K562 (cell line): Measurements from ENCODE around the gene SAP30BP. TPM values are rescaled to one million over a fixed set of nuclear protein-coding genes. Genes with fewer than 3 reads are reported as not detected.

Source experiments
- ATAC-seq: fragments of 200-7000 bp; cut with Tn5 transposase; 3 replicates; pipeline ENCODE4 v1.9.1; 2020; ENCODE audit warnings: moderate library complexity
- BruUV-seq: library from RNA; stranded (reverse); fragments of 400-500 nt; replicated peaks from 2 replicates; lab custom pipeline; 2021; lab: Mats Ljungman, UMichigan
- CTCF ChIA-PET: fragments of 300-600 bp; formaldehyde crosslinking; extraction: SDS; loops from one replicate; lab custom pipeline; 2021; ENCODE audit warnings: low intra/inter-chr PET ratio; lab: Yijun Ruan, JAX
- POLR2A ChIA-PET: fragments of 300-600, 350-650 bp; sonication (Branson Sonifier 250); formaldehyde crosslinking; extraction: SDS; loops from one replicate; lab custom pipeline; 2021; ENCODE audit warnings: antibody characterized with exemption, inconsistent platforms; lab: Yijun Ruan, JAX
- DNase-seq, 4 experiments: peaks; one replicate each; pipeline versions ENCODE4 v3.0.0 to v3.0.0-alpha.2; 2011 to 2018; ENCODE audit warnings: low spot score in 3 of 4, mixed read lengths in 3 of 4; ENCODE audit errors: extremely low read depth in 1 of 4
- FAIRE-seq: peaks from 2 replicates; lab custom pipeline; 2011; peaks lifted over from hg19 to GRCh38; lab: Jason Lieb, UNC
- H2AFZ ChIP-seq: 2 replicates; pipeline ENCODE4 v1.6.0; 2011; ENCODE audit warnings: low read depth, low read length, control low read depth, inconsistent platforms
- H3K27ac ChIP-seq: fragments of 200-600 bp; 3 replicates; pipeline ENCODE4 v1.8.0; 2011; ENCODE audit warnings: low read depth, mild to moderate bottlenecking, control low read depth, inconsistent platforms, low read length, moderate library complexity, mixed read lengths; ENCODE audit errors: extremely low read depth
- H3K27me3 ChIP-seq, 2 experiments: fragments of 300-600 bp in 1 of 2; 2 replicates in 1 of 2; 3 replicates in 1 of 2; pipeline versions ENCODE4 v1.6.0 to v1.8.0; 2011; ENCODE audit warnings: inconsistent platforms in 2 of 2, low read length in 2 of 2, mild to moderate bottlenecking in 1 of 2, mixed read lengths in 1 of 2, moderate library complexity in 1 of 2; ENCODE audit not compliant: control insufficient read depth in 2 of 2, insufficient read depth in 2 of 2
- H3K36me3 ChIP-seq: fragments of 300-600 bp; 3 replicates; pipeline ENCODE4 v1.8.0; 2011; ENCODE audit warnings: mild to moderate bottlenecking, low read length, inconsistent platforms; ENCODE audit not compliant: control insufficient read depth, insufficient read depth
- H3K4me1 ChIP-seq, 2 experiments: fragments of 200-600 bp in 1 of 2; replicated peaks in 1 of 2; 2 replicates in 1 of 2; 3 replicates in 1 of 2; pipeline versions ENCODE4 v1.5.1 to v1.8.0; 2011; ENCODE audit warnings: inconsistent platforms in 2 of 2, low read length in 2 of 2, mild to moderate bottlenecking in 1 of 2, mixed read lengths in 1 of 2, moderate library complexity in 1 of 2; ENCODE audit not compliant: control insufficient read depth in 2 of 2, insufficient read depth in 2 of 2
- H3K4me2 ChIP-seq: 2 replicates; pipeline ENCODE4 v1.6.1; 2011; ENCODE audit warnings: low read length, control low read depth, inconsistent platforms, mixed read lengths; ENCODE audit not compliant: insufficient read depth
- H3K4me3 ChIP-seq: fragments of 200-600 bp; sonication (generic), shearing (Covaris generic); 2 replicates; pipeline ENCODE4 v1.5.1; 2016; ENCODE audit warnings: control low read depth, inconsistent platforms
- H3K79me2 ChIP-seq: fragments of 200-600 bp; 3 replicates; pipeline ENCODE4 v1.8.0; 2011; ENCODE audit warnings: low read length, inconsistent platforms; ENCODE audit not compliant: control insufficient read depth, insufficient read depth
- H3K9ac ChIP-seq, 2 experiments: 2 replicates each; pipeline versions ENCODE4 v1.6.0 to v1.6.1; 2011; ENCODE audit warnings: low read depth in 2 of 2, low read length in 2 of 2, control low read depth in 1 of 2, inconsistent platforms in 1 of 2, mild to moderate bottlenecking in 1 of 2, mixed read lengths in 1 of 2; ENCODE audit not compliant: insufficient read depth in 1 of 2
- H3K9me1 ChIP-seq: one replicate; pipeline ENCODE4 v1.6.0; 2011; ENCODE audit warnings: inconsistent platforms, mild to moderate bottlenecking, low read length, moderate library complexity; ENCODE audit not compliant: control insufficient read depth, insufficient read depth
- H3K9me3 ChIP-seq: replicated peaks from 2 replicates; pipeline ENCODE4 v1.5.1; 2011; ENCODE audit warnings: low read depth, low read length, inconsistent platforms; ENCODE audit not compliant: control insufficient read depth, insufficient read depth
- H4K20me1 ChIP-seq: replicated peaks from 2 replicates; pipeline ENCODE4 v1.6.1; 2011; ENCODE audit warnings: low read length, inconsistent platforms, mixed read lengths; ENCODE audit not compliant: control insufficient read depth, insufficient read depth
- CC2D1A ChIP-seq: fragments of 450-650 bp; IDR thresholded peaks from 2 replicates; pipeline ENCODE4 v1.6.1; 2017; ENCODE audit warnings: mild to moderate bottlenecking
- DPF2 ChIP-seq: fragments of 450-650 bp; IDR thresholded peaks from 2 replicates; pipeline ENCODE4 v1.6.1; 2016
- MBD2 ChIP-seq: sonication (generic); IDR thresholded peaks from 2 replicates; pipeline ENCODE4 v1.6.1; 2016; ENCODE audit warnings: low read depth, borderline replicate concordance
- SP2 ChIP-seq: IDR thresholded peaks from 2 replicates; pipeline ENCODE4 v1.6.1; 2011; ENCODE audit warnings: mild to moderate bottlenecking, low read depth, low read length, moderate library complexity; ENCODE audit not compliant: poor library complexity, severe bottlenecking; ENCODE audit errors: extremely low read depth
- SREBF2 ChIP-seq: sonication (generic); formaldehyde crosslinking; IDR thresholded peaks from 2 replicates; pipeline ENCODE4 v1.4.0; 2020; ENCODE audit warnings: mild to moderate bottlenecking, missing genetic modification reagents
- ZKSCAN1 ChIP-seq: fragments of 150-350 bp; IDR thresholded peaks from 2 replicates; pipeline ENCODE4 v1.6.1; 2016; ENCODE audit warnings: low read depth, low read length
- WGBS: fragments of 100-300 bp; shearing (Covaris generic); methylation state at CpG from one replicate; pipeline ENCODE4 v1.1.6; 2016; ENCODE audit warnings: low coverage, mixed read lengths; ENCODE audit not compliant: insufficient coverage; ENCODE audit errors: missing lambda C conversion rate; 5-methylcytosine and 5-hydroxymethylcytosine counted together
- in situ Hi-C: fragments of 300-500 bp; cut with MboI; formaldehyde crosslinking; loops from 4 replicates; pipeline ENCODE4 v1.15.0; 2018; ENCODE audit warnings: inconsistent platforms, mixed read lengths
- intact Hi-C: fragments of 100-400 bp; cut with micrococcal nuclease; formaldehyde crosslinking; loops from 2 replicates; pipeline ENCODE4 v1.14.2; 2022
- polyA plus RNA-seq, 8 experiments: library from polyadenylated mRNA; depleted of rRNA in 4 of 8; stranded (reverse) in 5 of 8; unstranded in 3 of 8; fragments of >200 nt; fragmentation: Nextera tagmentation in 2 of 8; fragmentation: Illumina TruSeq in 1 of 8; extraction: Ambion mirVana in 2 of 8; extraction: Trizol in 1 of 8; gene quantifications; 2 replicates each; pipeline versions ENCODE4 v1.2.1 to v1.2.3, GENCODE V29; 2011 to 2014; ENCODE audit warnings: inconsistent platforms in 1 of 8, missing spikeins in 1 of 8
- total RNA-seq, 7 experiments: library from RNA; depleted of rRNA in 6 of 7; stranded (reverse); fragments of >200 nt in 6 of 7; fragmentation: Illumina TruSeq in 2 of 7; extraction: Trizol in 2 of 7; gene quantifications; 2 replicates each; pipeline versions ENCODE4 v1.2.1 to v1.2.3, GENCODE V29; 2011 to 2021; ENCODE audit warnings: low replicate concordance in 1 of 7
- TF ChIP-seq, protein P1 (sequence below): fragments of 450-650 bp; IDR thresholded peaks from 2 replicates; pipeline ENCODE4 v1.6.1; 2016; ENCODE audit warnings: missing biosample characterization, missing genetic modification characterization

SAP30BP gene
- total and polyA plus RNA-seq, 9 of the 15 experiments (the other 6 are each of a cell fraction or from before 2014, with no cell fraction given) = 45.3 to 154 (median 71.7) TPM

DNA sequence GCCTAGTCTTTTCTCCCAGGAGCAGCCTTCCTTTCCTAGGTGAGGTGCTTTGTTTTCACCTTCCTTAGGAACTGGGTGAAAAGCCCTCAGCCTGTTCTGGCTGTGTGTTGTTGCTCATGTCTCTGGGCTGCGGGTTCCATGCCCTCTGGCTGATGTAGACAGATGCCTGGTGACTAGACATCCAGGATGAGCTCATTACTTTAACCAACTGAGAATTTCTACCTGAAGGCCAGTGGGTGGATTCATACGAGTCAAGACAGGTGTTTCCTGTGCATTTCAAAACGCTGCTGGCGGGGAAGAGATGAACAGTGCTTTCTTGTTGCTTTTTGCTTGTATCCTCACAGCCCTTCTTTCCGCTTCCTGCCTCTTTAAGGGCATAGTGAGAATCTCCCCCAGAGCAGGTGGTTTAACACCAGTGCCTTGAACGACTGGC, 22.3 kb downstream of the SAP30BP start:
- Histone ChIP-seq H3K4me2 (no peak overlapping the region), H3K4me1 (peaks cover 0 to 3% of the 10 kb centered on the region in 2 experiments; a peak in 2 of 5 replicates), H3K27me3 (no peaks in the 10 kb centered on the region), H4K20me1 (peaks cover 13% of the 10 kb centered on the region; the same call in 1 of the 2 replicates), H3K9me3 (no peaks in the 10 kb centered on the region), H3K36me3 (peaks cover 65% of the 10 kb centered on the region)
- CTCF ChIA-PET = no interaction called here
- 92% methylated on average over 6 of the region's 6 CpGs for WGBS
- DNase-seq = no peak
- in situ Hi-C loops = no loop called here
- no peak for ATAC-seq
- intact Hi-C loops = no loop called here
- no peak for FAIRE-seq
- TF ChIP-seq, protein P1, sequence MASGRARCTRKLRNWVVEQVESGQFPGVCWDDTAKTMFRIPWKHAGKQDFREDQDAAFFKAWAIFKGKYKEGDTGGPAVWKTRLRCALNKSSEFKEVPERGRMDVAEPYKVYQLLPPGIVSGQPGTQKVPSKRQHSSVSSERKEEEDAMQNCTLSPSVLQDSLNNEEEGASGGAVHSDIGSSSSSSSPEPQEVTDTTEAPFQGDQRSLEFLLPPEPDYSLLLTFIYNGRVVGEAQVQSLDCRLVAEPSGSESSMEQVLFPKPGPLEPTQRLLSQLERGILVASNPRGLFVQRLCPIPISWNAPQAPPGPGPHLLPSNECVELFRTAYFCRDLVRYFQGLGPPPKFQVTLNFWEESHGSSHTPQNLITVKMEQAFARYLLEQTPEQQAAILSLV (tag) = no peak
- no peak for TF ChIP-seq CC2D1A
- TF ChIP-seq MBD2 = no peak
- no peak for TF ChIP-seq DPF2
- TF ChIP-seq SREBF2 (CRISPR knock-in tag) = no peak
- TF ChIP-seq SP2 = no peak
- TF ChIP-seq ZKSCAN1 = no peak
- TF ChIP-seq, all 486 proteins: peak for 0
- H3K9ac ChIP-seq = no peak overlapping the region
- H2AFZ ChIP-seq = no peak overlapping the region
- POLR2A ChIA-PET = interaction anchor here (0.6 kb wide), 1 partner anchor 29 kb away, joined by 3 read pairs; no protein-coding TSS in a partner anchor
- H3K27ac ChIP-seq = no peak overlapping the region
- peaks cover 7% of the 10 kb centered on the region for H3K9me1 ChIP-seq
- H3K79me2 ChIP-seq = peaks cover 30% of the 10 kb centered on the region
- no peak overlapping the region for H3K4me3 ChIP-seq
- no TSS peak for BruUV-seq
